K562 (cell line): ENCODE results near the gene TTC27. TPM values are rescaled to one million over a fixed set of nuclear protein-coding genes. Genes with fewer than 3 reads are reported as not detected.

ENCODE experiments used
- ATAC-seq: fragments of 200-7000 bp; cut with Tn5 transposase; 3 replicates; pipeline ENCODE4 v1.9.1; 2020; ENCODE audit warnings: moderate library complexity
- BruUV-seq: library from RNA; stranded (reverse); fragments of 400-500 nt; replicated peaks from 2 replicates; lab custom pipeline; 2021; lab: Mats Ljungman, UMichigan
- CTCF ChIA-PET: fragments of 300-600 bp; formaldehyde crosslinking; extraction: SDS; loops from one replicate; lab custom pipeline; 2021; ENCODE audit warnings: low intra/inter-chr PET ratio; lab: Yijun Ruan, JAX
- POLR2A ChIA-PET: fragments of 300-600, 350-650 bp; sonication (Branson Sonifier 250); formaldehyde crosslinking; extraction: SDS; loops from one replicate; lab custom pipeline; 2021; ENCODE audit warnings: antibody characterized with exemption, inconsistent platforms; lab: Yijun Ruan, JAX
- DNase-seq, 4 experiments: peaks; one replicate each; pipeline versions ENCODE4 v3.0.0 to v3.0.0-alpha.2; 2011 to 2018; ENCODE audit warnings: low spot score in 3 of 4, mixed read lengths in 3 of 4; ENCODE audit errors: extremely low read depth in 1 of 4
- FAIRE-seq: peaks from 2 replicates; lab custom pipeline; 2011; peaks lifted over from hg19 to GRCh38; lab: Jason Lieb, UNC
- H2AFZ ChIP-seq: 2 replicates; pipeline ENCODE4 v1.6.0; 2011; ENCODE audit warnings: low read depth, low read length, control low read depth, inconsistent platforms
- H3K27ac ChIP-seq: fragments of 200-600 bp; 3 replicates; pipeline ENCODE4 v1.8.0; 2011; ENCODE audit warnings: low read depth, mild to moderate bottlenecking, control low read depth, inconsistent platforms, low read length, moderate library complexity, mixed read lengths; ENCODE audit errors: extremely low read depth
- H3K27me3 ChIP-seq, 2 experiments: fragments of 300-600 bp in 1 of 2; 2 replicates in 1 of 2; 3 replicates in 1 of 2; pipeline versions ENCODE4 v1.6.0 to v1.8.0; 2011; ENCODE audit warnings: inconsistent platforms in 2 of 2, low read length in 2 of 2, mild to moderate bottlenecking in 1 of 2, mixed read lengths in 1 of 2, moderate library complexity in 1 of 2; ENCODE audit not compliant: control insufficient read depth in 2 of 2, insufficient read depth in 2 of 2
- H3K36me3 ChIP-seq: fragments of 300-600 bp; 3 replicates; pipeline ENCODE4 v1.8.0; 2011; ENCODE audit warnings: mild to moderate bottlenecking, low read length, inconsistent platforms; ENCODE audit not compliant: control insufficient read depth, insufficient read depth
- H3K4me1 ChIP-seq, 2 experiments: fragments of 200-600 bp in 1 of 2; replicated peaks in 1 of 2; 2 replicates in 1 of 2; 3 replicates in 1 of 2; pipeline versions ENCODE4 v1.5.1 to v1.8.0; 2011; ENCODE audit warnings: inconsistent platforms in 2 of 2, low read length in 2 of 2, mild to moderate bottlenecking in 1 of 2, mixed read lengths in 1 of 2, moderate library complexity in 1 of 2; ENCODE audit not compliant: control insufficient read depth in 2 of 2, insufficient read depth in 2 of 2
- H3K4me2 ChIP-seq: 2 replicates; pipeline ENCODE4 v1.6.1; 2011; ENCODE audit warnings: low read length, control low read depth, inconsistent platforms, mixed read lengths; ENCODE audit not compliant: insufficient read depth
- H3K4me3 ChIP-seq: fragments of 200-600 bp; sonication (generic), shearing (Covaris generic); 2 replicates; pipeline ENCODE4 v1.5.1; 2016; ENCODE audit warnings: control low read depth, inconsistent platforms
- H3K79me2 ChIP-seq: fragments of 200-600 bp; 3 replicates; pipeline ENCODE4 v1.8.0; 2011; ENCODE audit warnings: low read length, inconsistent platforms; ENCODE audit not compliant: control insufficient read depth, insufficient read depth
- H3K9ac ChIP-seq, 2 experiments: 2 replicates each; pipeline versions ENCODE4 v1.6.0 to v1.6.1; 2011; ENCODE audit warnings: low read depth in 2 of 2, low read length in 2 of 2, control low read depth in 1 of 2, inconsistent platforms in 1 of 2, mild to moderate bottlenecking in 1 of 2, mixed read lengths in 1 of 2; ENCODE audit not compliant: insufficient read depth in 1 of 2
- H3K9me1 ChIP-seq: one replicate; pipeline ENCODE4 v1.6.0; 2011; ENCODE audit warnings: inconsistent platforms, mild to moderate bottlenecking, low read length, moderate library complexity; ENCODE audit not compliant: control insufficient read depth, insufficient read depth
- H3K9me3 ChIP-seq: replicated peaks from 2 replicates; pipeline ENCODE4 v1.5.1; 2011; ENCODE audit warnings: low read depth, low read length, inconsistent platforms; ENCODE audit not compliant: control insufficient read depth, insufficient read depth
- H4K20me1 ChIP-seq: replicated peaks from 2 replicates; pipeline ENCODE4 v1.6.1; 2011; ENCODE audit warnings: low read length, inconsistent platforms, mixed read lengths; ENCODE audit not compliant: control insufficient read depth, insufficient read depth
- CCNT2 ChIP-seq: IDR thresholded peaks from 2 replicates; pipeline ENCODE4 v1.6.1; 2011; ENCODE audit warnings: borderline replicate concordance, low read depth, mild to moderate bottlenecking, moderate library complexity, mixed read lengths, low read length; ENCODE audit not compliant: insufficient read length; ENCODE audit errors: extremely low read depth
- HOXB6 ChIP-seq: fragments of 250-450 bp; sonication (Bioruptor Pico); IDR thresholded peaks from 2 replicates; pipeline ENCODE4 v1.5.1; 2022; ENCODE audit warnings: mild to moderate bottlenecking, borderline replicate concordance
- MIER1 ChIP-seq: fragments of 450-650 bp; IDR thresholded peaks from 2 replicates; pipeline ENCODE4 v1.6.1; 2016; ENCODE audit warnings: antibody characterized with exemption, mild to moderate bottlenecking, low read depth
- NELFE ChIP-seq: IDR thresholded peaks from 2 replicates; pipeline ENCODE4 v1.6.1; 2011; ENCODE audit warnings: mild to moderate bottlenecking; ENCODE audit not compliant: insufficient read depth, insufficient read length
- ZBTB7A ChIP-seq: IDR thresholded peaks from 2 replicates; pipeline ENCODE4 v1.6.1; 2011; ENCODE audit warnings: low read depth, mild to moderate bottlenecking, low read length, moderate library complexity, borderline replicate concordance; ENCODE audit not compliant: control insufficient read depth
- WGBS: fragments of 100-300 bp; shearing (Covaris generic); methylation state at CpG from one replicate; pipeline ENCODE4 v1.1.6; 2016; ENCODE audit warnings: low coverage, mixed read lengths; ENCODE audit not compliant: insufficient coverage; ENCODE audit errors: missing lambda C conversion rate; 5-methylcytosine and 5-hydroxymethylcytosine counted together
- in situ Hi-C: fragments of 300-500 bp; cut with MboI; formaldehyde crosslinking; loops from 4 replicates; pipeline ENCODE4 v1.15.0; 2018; ENCODE audit warnings: inconsistent platforms, mixed read lengths
- intact Hi-C: fragments of 100-400 bp; cut with micrococcal nuclease; formaldehyde crosslinking; loops from 2 replicates; pipeline ENCODE4 v1.14.2; 2022
- polyA plus RNA-seq, 8 experiments: library from polyadenylated mRNA; depleted of rRNA in 4 of 8; stranded (reverse) in 5 of 8; unstranded in 3 of 8; fragments of >200 nt; fragmentation: Nextera tagmentation in 2 of 8; fragmentation: Illumina TruSeq in 1 of 8; extraction: Ambion mirVana in 2 of 8; extraction: Trizol in 1 of 8; gene quantifications; 2 replicates each; pipeline versions ENCODE4 v1.2.1 to v1.2.3, GENCODE V29; 2011 to 2014; ENCODE audit warnings: inconsistent platforms in 1 of 8, missing spikeins in 1 of 8
- total RNA-seq, 7 experiments: library from RNA; depleted of rRNA in 6 of 7; stranded (reverse); fragments of >200 nt in 6 of 7; fragmentation: Illumina TruSeq in 2 of 7; extraction: Trizol in 2 of 7; gene quantifications; 2 replicates each; pipeline versions ENCODE4 v1.2.1 to v1.2.3, GENCODE V29; 2011 to 2021; ENCODE audit warnings: low replicate concordance in 1 of 7
- TF ChIP-seq, protein P1 (sequence below), 2 experiments: fragments of 450-650 bp; IDR thresholded peaks; 2 replicates each; pipeline ENCODE4 v1.6.1; 2016

The TTC27 gene
- total and polyA plus RNA-seq, 9 of the 15 experiments (the other 6 are each of a cell fraction or from before 2014, with no cell fraction given), result 44.3 to 93.4 (median 57.3) TPM

- no peaks in the 10 kb centered on the region for H4K20me1 ChIP-seq
- peaks cover 0 to 1% of the 10 kb centered on the region in 2 experiments; a peak in 1 of 5 replicates for H3K4me1 ChIP-seq
- no peak overlapping the region for H3K27ac ChIP-seq
- H3K27me3 ChIP-seq, result no peaks in the 10 kb centered on the region
- H3K9me1 ChIP-seq, result no peaks in the 10 kb centered on the region
- intact Hi-C loops, result no loop called here
- H3K36me3 ChIP-seq, result peaks cover 42% of the 10 kb centered on the region; the same call in 2 of the 3 replicates
- FAIRE-seq (no peak), DNase-seq (no peak), ATAC-seq (no peak)
- H3K9ac ChIP-seq, result no peak overlapping the region
- ChIA-PET CTCF (no interaction called here), POLR2A (interaction anchor here (0.6 kb wide), 1 partner anchor 11 kb away, joined by 3 read pairs; no protein-coding TSS in a partner anchor)
- in situ Hi-C loops, result loop anchor here (25.0 kb wide), 1 partner anchor 827 kb away; the partner anchor contains the start of gene FAM98A
- H3K4me2 ChIP-seq, result no peak overlapping the region
- TF ChIP-seq MIER1, result no peak
- TF ChIP-seq HOXB6 (CRISPR knock-in tag), result no peak
- TF ChIP-seq, protein P1, sequence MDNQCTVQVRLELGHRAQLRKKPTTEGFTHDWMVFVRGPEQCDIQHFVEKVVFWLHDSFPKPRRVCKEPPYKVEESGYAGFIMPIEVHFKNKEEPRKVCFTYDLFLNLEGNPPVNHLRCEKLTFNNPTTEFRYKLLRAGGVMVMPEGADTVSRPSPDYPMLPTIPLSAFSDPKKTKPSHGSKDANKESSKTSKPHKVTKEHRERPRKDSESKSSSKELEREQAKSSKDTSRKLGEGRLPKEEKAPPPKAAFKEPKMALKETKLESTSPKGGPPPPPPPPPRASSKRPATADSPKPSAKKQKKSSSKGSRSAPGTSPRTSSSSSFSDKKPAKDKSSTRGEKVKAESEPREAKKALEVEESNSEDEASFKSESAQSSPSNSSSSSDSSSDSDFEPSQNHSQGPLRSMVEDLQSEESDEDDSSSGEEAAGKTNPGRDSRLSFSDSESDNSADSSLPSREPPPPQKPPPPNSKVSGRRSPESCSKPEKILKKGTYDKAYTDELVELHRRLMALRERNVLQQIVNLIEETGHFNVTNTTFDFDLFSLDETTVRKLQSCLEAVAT (IDR thresholded peaks at IDR 0.05), result no peak
- no peak for TF ChIP-seq CCNT2
- no peak for TF ChIP-seq ZBTB7A
- TF ChIP-seq NELFE, result no peak
- H3K4me3 ChIP-seq, result no peak overlapping the region
- H2AFZ ChIP-seq, result no peak overlapping the region
- BruUV-seq, result no TSS peak
- H3K79me2 ChIP-seq, result no peaks in the 10 kb centered on the region
- WGBS, result 93% methylated on average over 4 of the region's 4 CpGs
- no peaks in the 10 kb centered on the region for H3K9me3 ChIP-seq
Observed at GRCh38 chr2:32760628-32761027, 132.8 kb downstream of the TTC27 start.
